ENCODE data around the gene DPYSL3.

DPYSL3 gene

DNA sequence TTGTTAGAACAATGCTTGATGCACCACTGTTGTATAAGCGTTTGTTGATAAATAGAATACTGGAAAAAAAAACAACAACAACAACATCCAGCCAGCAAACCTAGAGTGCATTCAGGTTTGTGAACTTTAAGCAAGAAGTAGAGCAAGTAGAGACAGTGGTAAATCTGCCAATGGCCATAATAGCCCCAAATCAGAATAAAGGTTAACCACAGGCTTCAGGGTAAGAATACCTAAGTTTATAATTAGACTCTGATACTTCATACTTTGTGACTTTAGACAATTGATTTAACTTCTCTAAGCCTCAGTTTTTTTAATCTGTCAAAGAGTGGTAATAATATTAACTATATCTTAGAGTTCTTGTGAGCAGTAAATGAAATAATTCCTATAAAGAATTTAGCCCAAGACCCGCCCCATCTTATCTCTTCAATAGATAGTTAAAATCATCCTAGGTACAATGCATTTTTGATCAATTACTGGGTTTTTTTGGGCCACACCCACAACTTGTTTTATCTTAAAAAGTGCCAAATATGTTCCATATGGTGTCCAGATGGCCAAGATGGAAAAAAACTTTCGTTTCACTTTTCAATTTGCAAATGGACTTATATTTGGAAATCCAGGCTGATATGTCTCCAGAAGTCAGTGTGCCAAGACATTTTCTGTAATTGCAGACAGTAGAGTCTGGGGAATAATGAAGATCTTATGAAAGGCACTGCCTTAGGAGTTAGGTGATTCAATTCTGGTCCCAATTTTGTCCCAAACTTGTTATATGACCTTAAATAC is 24.5 kb upstream of the DPYSL3 start:
- H3K4me3 ChIP-seq (replicated peaks; ENCODE audit: low read depth, low read length) = no peak overlapping the region
- no peak for DNase-seq (ENCODE audit: extremely low read depth, insufficient read length)
- TF ChIP-seq, protein P1, sequence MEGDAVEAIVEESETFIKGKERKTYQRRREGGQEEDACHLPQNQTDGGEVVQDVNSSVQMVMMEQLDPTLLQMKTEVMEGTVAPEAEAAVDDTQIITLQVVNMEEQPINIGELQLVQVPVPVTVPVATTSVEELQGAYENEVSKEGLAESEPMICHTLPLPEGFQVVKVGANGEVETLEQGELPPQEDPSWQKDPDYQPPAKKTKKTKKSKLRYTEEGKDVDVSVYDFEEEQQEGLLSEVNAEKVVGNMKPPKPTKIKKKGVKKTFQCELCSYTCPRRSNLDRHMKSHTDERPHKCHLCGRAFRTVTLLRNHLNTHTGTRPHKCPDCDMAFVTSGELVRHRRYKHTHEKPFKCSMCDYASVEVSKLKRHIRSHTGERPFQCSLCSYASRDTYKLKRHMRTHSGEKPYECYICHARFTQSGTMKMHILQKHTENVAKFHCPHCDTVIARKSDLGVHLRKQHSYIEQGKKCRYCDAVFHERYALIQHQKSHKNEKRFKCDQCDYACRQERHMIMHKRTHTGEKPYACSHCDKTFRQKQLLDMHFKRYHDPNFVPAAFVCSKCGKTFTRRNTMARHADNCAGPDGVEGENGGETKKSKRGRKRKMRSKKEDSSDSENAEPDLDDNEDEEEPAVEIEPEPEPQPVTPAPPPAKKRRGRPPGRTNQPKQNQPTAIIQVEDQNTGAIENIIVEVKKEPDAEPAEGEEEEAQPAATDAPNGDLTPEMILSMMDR (IDR thresholded peaks at IDR 0.05; ENCODE audit: insufficient read depth, low read length, poor library complexity, severe bottlenecking) = no peak

DNA sequence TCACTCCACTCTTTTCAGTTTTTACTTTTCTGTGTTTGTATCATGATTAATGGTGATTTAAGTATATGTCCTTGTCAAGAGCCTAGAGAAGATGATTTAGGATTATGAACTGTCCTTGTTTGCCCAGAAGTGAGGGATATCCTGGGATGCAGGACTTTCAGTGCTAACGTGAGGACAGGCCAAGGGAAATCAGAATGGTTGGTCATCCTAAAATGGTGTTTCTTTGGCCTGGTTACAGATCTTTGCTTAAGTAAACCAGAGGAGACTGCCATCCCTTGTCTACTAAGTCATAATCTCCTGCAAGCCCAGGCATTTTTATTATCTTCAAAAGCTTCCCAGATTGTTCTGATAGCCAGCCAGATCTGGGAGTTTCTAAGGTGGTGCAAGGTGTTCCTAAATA is 22.3 kb upstream of the DPYSL3 start:
- DNase-seq (ENCODE audit: extremely low read depth, insufficient read length) = no peak
- H3K36me3 ChIP-seq (ENCODE audit: control insufficient read depth, insufficient read depth, low read length) = no peaks in the 10 kb centered on the region
- H3K27me3 ChIP-seq (replicated peaks; ENCODE audit: control insufficient read depth, insufficient read depth, low read length) = no peaks in the 10 kb centered on the region
- no peak overlapping the region for H3K4me3 ChIP-seq (replicated peaks; ENCODE audit: low read depth, low read length)
- TF ChIP-seq, protein P1 (IDR thresholded peaks at IDR 0.05; ENCODE audit: insufficient read depth, low read length, poor library complexity, severe bottlenecking) = no peak

More for the DNA sequence above, 24.5 kb upstream of the DPYSL3 start:
- Histone ChIP-seq H3K27me3 (replicated peaks; ENCODE audit: control insufficient read depth, insufficient read depth, low read length) (no peaks in the 10 kb centered on the region), H3K36me3 (ENCODE audit: control insufficient read depth, insufficient read depth, low read length) (no peaks in the 10 kb centered on the region)

DNA sequence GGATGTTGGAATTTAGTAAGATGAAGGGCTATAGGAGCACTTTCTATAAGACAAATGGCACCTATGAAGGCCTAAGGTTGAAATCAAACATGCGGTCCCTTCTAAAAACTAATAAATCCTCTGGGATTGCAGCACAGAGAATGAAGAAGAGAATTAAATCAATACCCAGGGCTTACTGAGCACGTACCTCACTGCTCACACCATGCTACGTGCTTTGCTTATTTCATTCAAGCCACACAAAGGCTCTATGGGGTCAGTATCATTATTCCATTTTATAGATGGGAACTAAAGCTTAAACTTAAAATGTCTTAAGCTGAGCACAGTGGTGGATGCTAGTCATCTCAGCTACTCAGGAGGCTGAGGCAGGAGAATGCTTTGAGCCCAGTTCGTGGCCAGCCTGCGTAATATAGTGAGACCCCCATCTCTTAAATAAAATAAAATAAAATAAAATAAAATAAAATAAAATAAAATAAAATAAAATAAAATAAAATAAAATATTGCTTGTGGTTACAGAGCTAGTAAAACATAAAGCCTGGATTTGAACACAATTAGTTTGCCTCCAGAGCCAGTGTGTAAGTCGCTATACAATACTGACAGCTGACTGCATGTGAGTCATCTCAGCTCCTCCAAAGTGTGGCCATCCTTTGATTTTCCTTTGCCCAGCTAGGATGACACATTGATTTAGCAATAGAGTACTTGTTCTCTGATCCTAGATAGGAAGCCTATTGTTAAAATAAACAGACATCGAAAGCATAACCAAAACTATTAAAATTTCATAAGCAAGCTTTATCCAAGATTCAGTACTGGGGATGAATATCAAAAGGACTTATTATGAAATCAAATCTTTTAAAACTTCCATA is 20.9 kb upstream of the DPYSL3 start:
- Histone ChIP-seq H3K36me3 (ENCODE audit: control insufficient read depth, insufficient read depth, low read length) (no peaks in the 10 kb centered on the region), H3K4me3 (replicated peaks; ENCODE audit: low read depth, low read length) (no peak overlapping the region), H3K27me3 (replicated peaks; ENCODE audit: control insufficient read depth, insufficient read depth, low read length) (no peaks in the 10 kb centered on the region)
- TF ChIP-seq, protein P1 (IDR thresholded peaks at IDR 0.05; ENCODE audit: insufficient read depth, low read length, poor library complexity, severe bottlenecking) = no peak
- DNase-seq (ENCODE audit: extremely low read depth, insufficient read length) = no peak

DNA sequence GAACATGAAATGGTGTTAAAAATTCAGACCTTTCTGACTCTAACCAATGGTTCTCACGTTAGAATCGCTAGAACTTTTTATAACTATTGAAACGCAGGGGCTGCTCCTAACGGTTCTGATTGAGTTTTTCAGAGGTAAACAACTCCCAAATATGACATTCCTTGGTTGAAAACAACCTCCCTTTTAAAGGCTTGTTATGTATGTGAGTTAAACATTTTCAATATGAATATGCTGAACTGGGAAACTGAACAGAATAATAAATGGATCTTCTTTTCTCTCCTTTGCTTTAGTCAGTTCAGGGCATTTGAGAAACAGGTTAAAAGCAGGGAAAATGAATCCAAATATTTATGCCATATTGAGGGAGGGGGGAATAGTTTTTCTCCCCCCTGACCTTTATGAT is 13.2 kb upstream of the DPYSL3 start:
- DNase-seq (ENCODE audit: extremely low read depth, insufficient read length) = no peak
- no peaks in the 10 kb centered on the region for H3K27me3 ChIP-seq (replicated peaks; ENCODE audit: control insufficient read depth, insufficient read depth, low read length)
- H3K36me3 ChIP-seq (ENCODE audit: control insufficient read depth, insufficient read depth, low read length) = no peaks in the 10 kb centered on the region
- TF ChIP-seq, protein P1 (IDR thresholded peaks at IDR 0.05; ENCODE audit: insufficient read depth, low read length, poor library complexity, severe bottlenecking) = no peak
- H3K4me3 ChIP-seq (replicated peaks; ENCODE audit: low read depth, low read length) = no peak overlapping the region

DNA sequence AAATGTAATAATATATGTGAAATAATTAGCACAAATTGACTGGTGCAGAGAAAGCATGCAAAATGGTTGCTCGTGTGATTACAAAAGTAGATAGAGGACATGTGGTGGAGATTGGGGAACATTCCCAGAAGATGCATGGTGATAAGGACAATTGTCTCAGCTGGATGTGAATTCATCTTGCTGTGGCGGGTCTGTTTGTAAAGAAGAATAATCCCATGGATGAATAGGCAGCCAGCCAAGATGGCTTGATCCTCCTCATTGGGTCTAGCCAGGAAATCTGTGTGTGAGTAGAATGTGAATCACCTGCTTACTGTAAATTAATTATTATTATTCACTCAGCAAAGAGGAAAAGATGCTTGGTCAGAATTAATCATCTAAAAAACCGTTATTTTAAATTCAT is 12.6 kb upstream of the DPYSL3 start:
- TF ChIP-seq, protein P1 (IDR thresholded peaks at IDR 0.05; ENCODE audit: insufficient read depth, low read length, poor library complexity, severe bottlenecking) = no peak
- DNase-seq (ENCODE audit: extremely low read depth, insufficient read length) = no peak
- Histone ChIP-seq H3K4me3 (replicated peaks; ENCODE audit: low read depth, low read length) (no peak overlapping the region), H3K27me3 (replicated peaks; ENCODE audit: control insufficient read depth, insufficient read depth, low read length) (no peaks in the 10 kb centered on the region), H3K36me3 (ENCODE audit: control insufficient read depth, insufficient read depth, low read length) (no peaks in the 10 kb centered on the region)
